ENCODE measurements around the gene MMS22L. TPM values are rescaled to one million over a fixed set of nuclear protein-coding genes. Genes with fewer than 3 reads are reported as not detected.

The MMS22L gene
- total and polyA plus RNA-seq, 3 donors from 2014 or later = 17.1 to 23.7 (median 21.6) TPM

- H3K27me3 ChIP-seq = no peaks in the 10 kb centered on the region
- no peak overlapping the region for H3K4me3 ChIP-seq
- H3K9me3 ChIP-seq = no peaks in the 10 kb centered on the region
- no peak for TF ChIP-seq CTCF (IDR thresholded peaks at IDR 0.05)
- no peak for TF ChIP-seq POLR2A (IDR thresholded peaks at IDR 0.05)
- no peak for DNase-seq
- H3K27ac ChIP-seq = no peak overlapping the region
- intact Hi-C loops (cut with DNase I; ENCODE audit: low total_unique reads) = no loop called here
- H3K36me3 ChIP-seq (ENCODE audit: low read depth, missing control alignments) = no peaks in the 10 kb centered on the region
- WGBS, 2 donors = 90 to 97% methylated on average over 1 of the region's 1 CpG
- H3K4me1 ChIP-seq = no peaks in the 10 kb centered on the region
These were observed 135.6 kb downstream of the MMS22L start for GRCh38 chr6:97147421-97147820.

- WGBS, 2 donors = 91 to 96% methylated on average over 1 of the region's 1 CpG
- no peak for DNase-seq
- H3K36me3 ChIP-seq (ENCODE audit: low read depth, missing control alignments) = no peaks in the 10 kb centered on the region
- TF ChIP-seq CTCF (IDR thresholded peaks at IDR 0.05) (no peak), POLR2A (IDR thresholded peaks at IDR 0.05) (no peak)
- H3K4me1 ChIP-seq = no peaks in the 10 kb centered on the region
- H3K27me3 ChIP-seq = no peaks in the 10 kb centered on the region
- no peaks in the 10 kb centered on the region for H3K9me3 ChIP-seq
- H3K27ac ChIP-seq = no peak overlapping the region
- intact Hi-C loops (cut with DNase I; ENCODE audit: low total_unique reads) = no loop called here
- no peak overlapping the region for H3K4me3 ChIP-seq
These were observed 137.3 kb downstream of the MMS22L start for GRCh38 chr6:97145691-97146090.

- DNase-seq = no peak
- no peak overlapping the region for H3K4me3 ChIP-seq
- intact Hi-C loops (cut with DNase I; ENCODE audit: low total_unique reads) = no loop called here
- no peak for TF ChIP-seq CTCF (IDR thresholded peaks at IDR 0.05)
- no peak for TF ChIP-seq POLR2A (IDR thresholded peaks at IDR 0.05)
- no peaks in the 10 kb centered on the region for H3K9me3 ChIP-seq
- no peaks in the 10 kb centered on the region for H3K27me3 ChIP-seq
- no peak overlapping the region for H3K27ac ChIP-seq
- H3K4me1 ChIP-seq = no peaks in the 10 kb centered on the region
- no peaks in the 10 kb centered on the region for H3K36me3 ChIP-seq (ENCODE audit: low read depth, missing control alignments)
These were observed 141.3 kb downstream of the MMS22L start for GRCh38 chr6:97141756-97142155.

- H3K4me1 ChIP-seq = no peaks in the 10 kb centered on the region
- no peaks in the 10 kb centered on the region for H3K9me3 ChIP-seq
- no peak overlapping the region for H3K4me3 ChIP-seq
- intact Hi-C loops (cut with DNase I; ENCODE audit: low total_unique reads) = no loop called here
- no peaks in the 10 kb centered on the region for H3K36me3 ChIP-seq (ENCODE audit: low read depth, missing control alignments)
- WGBS, 2 donors = 57 to 78% methylated on average over 1 of the region's 1 CpG
- H3K27ac ChIP-seq = no peak overlapping the region
- TF ChIP-seq POLR2A (IDR thresholded peaks at IDR 0.05) = no peak
- TF ChIP-seq CTCF (IDR thresholded peaks at IDR 0.05) = no peak
- DNase-seq = no peak
- H3K27me3 ChIP-seq = no peaks in the 10 kb centered on the region
These were observed 144.4 kb downstream of the MMS22L start for GRCh38 chr6:97138581-97138980.

GRCh38 chr6:97136626-97137358 lies 146.2 kb downstream of the MMS22L start:
- no peak overlapping the region for H3K27ac ChIP-seq
- no peaks in the 10 kb centered on the region for H3K9me3 ChIP-seq
- H3K27me3 ChIP-seq = no peaks in the 10 kb centered on the region
- TF ChIP-seq POLR2A (IDR thresholded peaks at IDR 0.05) = no peak
- TF ChIP-seq CTCF (IDR thresholded peaks at IDR 0.05) = no peak
- H3K4me1 ChIP-seq = no peaks in the 10 kb centered on the region
- no peaks in the 10 kb centered on the region for H3K36me3 ChIP-seq (ENCODE audit: low read depth, missing control alignments)
- no peak for DNase-seq
- 58 to 65% methylated on average over 7 of the region's 7 CpGs for WGBS, 2 donors
- no peak overlapping the region for H3K4me3 ChIP-seq
- intact Hi-C loops (cut with DNase I; ENCODE audit: low total_unique reads) = no loop called here
